Panc1 (cell line): ENCODE measurements around the gene MYH14. TPM values are rescaled to one million over a fixed set of nuclear protein-coding genes. Genes with fewer than 3 reads are reported as not detected.

ENCODE experiments used
- ATAC-seq: fragments of 200-7000 bp; cut with Tn5 transposase; 2 replicates; pipeline ENCODE4 v1.9.1; 2020; ENCODE audit warnings: mild to moderate bottlenecking, moderate library complexity
- BruUV-seq: library from RNA; stranded (reverse); fragments of 400-500 nt; replicated peaks from 2 replicates; lab custom pipeline; 2021; lab: Mats Ljungman, UMichigan
- CTCF ChIA-PET: fragments of 300-600 bp; sonication (Branson Sonifier 250); formaldehyde crosslinking; loops from one replicate; lab custom pipeline; 2022; ENCODE audit warnings: antibody characterized with exemption; lab: Charles Lee
- POLR2A ChIA-PET: fragments of 300-600 bp; sonication (Branson Sonifier 250); formaldehyde crosslinking; loops from one replicate; lab custom pipeline; 2022; ENCODE audit warnings: antibody characterized with exemption; lab: Charles Lee
- DNase-seq: peaks from one replicate; pipeline ENCODE4 v3.0.0-alpha.2; 2010; ENCODE audit warnings: low read depth, low spot score
- H3K27ac ChIP-seq: 2 replicates; pipeline ENCODE4 v1.5.1; 2011; ENCODE audit warnings: mild to moderate bottlenecking, low read length, inconsistent platforms
- H3K27me3 ChIP-seq: fragments of 200-500 bp; sonication (Bioruptor generic); 2 replicates; pipeline ENCODE4 v1.6.0; 2014; ENCODE audit warnings: low read length, inconsistent platforms; ENCODE audit not compliant: control insufficient read depth, insufficient read depth
- H3K36me3 ChIP-seq: fragments of 200-500 bp; sonication (Bioruptor generic); 2 replicates; pipeline ENCODE4 v1.5.1; 2014; ENCODE audit warnings: inconsistent platforms, mild to moderate bottlenecking, low read length, moderate library complexity; ENCODE audit not compliant: control insufficient read depth, insufficient read depth
- H3K4me1 ChIP-seq: 2 replicates; pipeline ENCODE4 v1.5.1; 2011; ENCODE audit warnings: inconsistent platforms, mild to moderate bottlenecking, low read length, moderate library complexity; ENCODE audit not compliant: control insufficient read depth, insufficient read depth
- H3K4me3 ChIP-seq, 2 experiments: 2 replicates each; pipeline ENCODE4 v1.5.1; 2011 to 2012; ENCODE audit warnings: low read depth in 2 of 2, low read length in 2 of 2, mild to moderate bottlenecking in 2 of 2, inconsistent platforms in 1 of 2, moderate library complexity in 1 of 2
- H3K9me3 ChIP-seq: fragments of 200-500 bp; sonication (Bioruptor generic); 2 replicates; pipeline ENCODE4 v1.5.1; 2014; ENCODE audit warnings: low read depth, mild to moderate bottlenecking, inconsistent platforms, low read length, moderate library complexity; ENCODE audit not compliant: control insufficient read depth, insufficient read depth
- POLR2AphosphoS5 ChIP-seq: IDR thresholded peaks from 2 replicates; pipeline ENCODE4 v1.6.1; 2012; ENCODE audit warnings: mild to moderate bottlenecking, low read depth, low read length, moderate library complexity
- SIN3A ChIP-seq: IDR thresholded peaks from 2 replicates; pipeline ENCODE4 v1.6.1; 2012; ENCODE audit warnings: low read depth, mild to moderate bottlenecking, low read length, moderate library complexity, borderline replicate concordance; ENCODE audit not compliant: insufficient read depth
- TCF7L2 ChIP-seq: IDR thresholded peaks from 2 replicates; pipeline ENCODE4 v1.6.1; 2011; ENCODE audit warnings: mild to moderate bottlenecking, low read depth, low read length, inconsistent platforms
- in situ Hi-C: cut with HindIII; loops from 2 replicates; pipeline ENCODE4 v1.10.0; 2016; ENCODE audit warnings: low sequenced_read_pairs, low pct_unique_long_range_greater_than_20kb
- intact Hi-C: fragments of 100-400 bp; cut with micrococcal nuclease; formaldehyde crosslinking; loops from one replicate; pipeline ENCODE4 v1.10.0; 2022; ENCODE audit not compliant: unreplicated experiment
- total RNA-seq: library from RNA; stranded (reverse); gene quantifications from one replicate; pipeline ENCODE4 v1.2.1, GENCODE V29; 2021; ENCODE audit not compliant: unreplicated experiment
- TF ChIP-seq, protein P1 (sequence below): fragments of 450-650 bp; IDR thresholded peaks from 2 replicates; pipeline ENCODE4 v1.5.1; 2017; ENCODE audit warnings: mild to moderate bottlenecking
- TF ChIP-seq, protein P2 (sequence below), 2 experiments: IDR thresholded peaks; 2 replicates each; pipeline ENCODE4 v1.6.1; 2011 to 2012; ENCODE audit warnings: low read depth in 2 of 2, control low read depth in 1 of 2, low read length in 1 of 2, mild to moderate bottlenecking in 1 of 2, moderate library complexity in 1 of 2; ENCODE audit not compliant: insufficient read depth in 1 of 2

Gene MYH14
- total RNA-seq, 1 experiment from 2014 or later, result 23.8 TPM

- CTCF ChIA-PET, result interaction anchor here (0.8 to 1.5 kb wide), 2 partner anchors 12 to 75 kb away, joined by 3 to 8 read pairs; no protein-coding TSS in a partner anchor
- POLR2A ChIA-PET, result no interaction called here
- no peak for DNase-seq
- ATAC-seq, result no peak
- TF ChIP-seq SIN3A (no peak), TCF7L2 (no peak), POLR2AphosphoS5 (no peak)
- TF ChIP-seq, protein P1, sequence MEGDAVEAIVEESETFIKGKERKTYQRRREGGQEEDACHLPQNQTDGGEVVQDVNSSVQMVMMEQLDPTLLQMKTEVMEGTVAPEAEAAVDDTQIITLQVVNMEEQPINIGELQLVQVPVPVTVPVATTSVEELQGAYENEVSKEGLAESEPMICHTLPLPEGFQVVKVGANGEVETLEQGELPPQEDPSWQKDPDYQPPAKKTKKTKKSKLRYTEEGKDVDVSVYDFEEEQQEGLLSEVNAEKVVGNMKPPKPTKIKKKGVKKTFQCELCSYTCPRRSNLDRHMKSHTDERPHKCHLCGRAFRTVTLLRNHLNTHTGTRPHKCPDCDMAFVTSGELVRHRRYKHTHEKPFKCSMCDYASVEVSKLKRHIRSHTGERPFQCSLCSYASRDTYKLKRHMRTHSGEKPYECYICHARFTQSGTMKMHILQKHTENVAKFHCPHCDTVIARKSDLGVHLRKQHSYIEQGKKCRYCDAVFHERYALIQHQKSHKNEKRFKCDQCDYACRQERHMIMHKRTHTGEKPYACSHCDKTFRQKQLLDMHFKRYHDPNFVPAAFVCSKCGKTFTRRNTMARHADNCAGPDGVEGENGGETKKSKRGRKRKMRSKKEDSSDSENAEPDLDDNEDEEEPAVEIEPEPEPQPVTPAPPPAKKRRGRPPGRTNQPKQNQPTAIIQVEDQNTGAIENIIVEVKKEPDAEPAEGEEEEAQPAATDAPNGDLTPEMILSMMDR, result no peak
- TF ChIP-seq, protein P2, sequence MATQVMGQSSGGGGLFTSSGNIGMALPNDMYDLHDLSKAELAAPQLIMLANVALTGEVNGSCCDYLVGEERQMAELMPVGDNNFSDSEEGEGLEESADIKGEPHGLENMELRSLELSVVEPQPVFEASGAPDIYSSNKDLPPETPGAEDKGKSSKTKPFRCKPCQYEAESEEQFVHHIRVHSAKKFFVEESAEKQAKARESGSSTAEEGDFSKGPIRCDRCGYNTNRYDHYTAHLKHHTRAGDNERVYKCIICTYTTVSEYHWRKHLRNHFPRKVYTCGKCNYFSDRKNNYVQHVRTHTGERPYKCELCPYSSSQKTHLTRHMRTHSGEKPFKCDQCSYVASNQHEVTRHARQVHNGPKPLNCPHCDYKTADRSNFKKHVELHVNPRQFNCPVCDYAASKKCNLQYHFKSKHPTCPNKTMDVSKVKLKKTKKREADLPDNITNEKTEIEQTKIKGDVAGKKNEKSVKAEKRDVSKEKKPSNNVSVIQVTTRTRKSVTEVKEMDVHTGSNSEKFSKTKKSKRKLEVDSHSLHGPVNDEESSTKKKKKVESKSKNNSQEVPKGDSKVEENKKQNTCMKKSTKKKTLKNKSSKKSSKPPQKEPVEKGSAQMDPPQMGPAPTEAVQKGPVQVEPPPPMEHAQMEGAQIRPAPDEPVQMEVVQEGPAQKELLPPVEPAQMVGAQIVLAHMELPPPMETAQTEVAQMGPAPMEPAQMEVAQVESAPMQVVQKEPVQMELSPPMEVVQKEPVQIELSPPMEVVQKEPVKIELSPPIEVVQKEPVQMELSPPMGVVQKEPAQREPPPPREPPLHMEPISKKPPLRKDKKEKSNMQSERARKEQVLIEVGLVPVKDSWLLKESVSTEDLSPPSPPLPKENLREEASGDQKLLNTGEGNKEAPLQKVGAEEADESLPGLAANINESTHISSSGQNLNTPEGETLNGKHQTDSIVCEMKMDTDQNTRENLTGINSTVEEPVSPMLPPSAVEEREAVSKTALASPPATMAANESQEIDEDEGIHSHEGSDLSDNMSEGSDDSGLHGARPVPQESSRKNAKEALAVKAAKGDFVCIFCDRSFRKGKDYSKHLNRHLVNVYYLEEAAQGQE (IDR thresholded peaks at IDR 0.05; ENCODE audit: insufficient read depth in 1 of 2, low read depth in 2 of 2, low read length in 1 of 2), result no peak
- Histone ChIP-seq H3K9me3 (no peaks in the 10 kb centered on the region), H3K27me3 (no peaks in the 10 kb centered on the region), H3K4me3 (no peak overlapping the region), H3K36me3 (no peaks in the 10 kb centered on the region), H3K27ac (no peak overlapping the region), H3K4me1 (peaks cover 11% of the 10 kb centered on the region)
- intact Hi-C loops, result no loop called here
- in situ Hi-C loops, result no loop called here
- BruUV-seq, result no TSS peak
Measured at GRCh38 chr19:50327461-50328223, 124.2 kb downstream of the MYH14 start.

DNA sequence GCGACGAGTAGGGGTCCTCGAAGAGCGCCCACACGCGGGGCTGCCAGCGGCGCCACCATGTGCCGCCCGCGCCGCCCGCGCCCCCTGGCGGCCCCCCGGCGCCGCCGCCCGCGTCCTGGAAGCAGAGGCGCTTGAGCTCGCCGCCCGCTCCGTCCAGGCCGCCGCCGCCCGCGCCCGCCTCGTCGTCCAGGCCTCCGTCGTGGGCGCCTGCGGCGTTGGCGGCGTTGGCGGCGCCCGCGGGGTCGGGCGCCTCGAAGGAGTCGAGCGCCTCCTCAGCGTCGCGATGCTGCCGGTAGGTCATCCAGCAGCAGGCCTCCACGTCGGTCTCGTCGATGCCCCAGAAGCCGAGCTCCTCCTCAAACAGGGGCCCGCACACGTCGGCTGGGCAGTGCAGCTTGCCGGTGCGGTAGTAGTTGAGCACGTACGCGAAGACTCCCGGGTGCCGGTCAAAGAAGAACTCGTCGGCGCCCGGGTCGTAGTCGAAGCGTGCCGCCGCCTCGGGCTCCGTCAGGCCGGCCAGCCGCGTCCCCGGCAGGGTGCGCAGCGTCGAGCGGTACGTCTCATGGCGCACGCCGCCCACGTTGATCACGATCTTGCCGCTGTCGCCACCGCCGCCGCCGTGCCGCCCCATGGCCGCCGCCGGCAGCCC, 124.9 kb downstream of the MYH14 start:
- peaks cover 12% of the 10 kb centered on the region for H3K4me1 ChIP-seq
- H3K36me3 ChIP-seq, result no peaks in the 10 kb centered on the region
- in situ Hi-C loops (no loop called here), intact Hi-C loops (no loop called here)
- no peaks in the 10 kb centered on the region for H3K9me3 ChIP-seq
- no peak overlapping the region for H3K27ac ChIP-seq
- ChIA-PET CTCF (interaction anchor here (0.6 to 1.5 kb wide), 3 partner anchors 12 to 1350 kb away, joined by 3 to 10 read pairs (median 8); no protein-coding TSS in a partner anchor), POLR2A (interaction anchor here (0.6 to 1.2 kb wide), 3 partner anchors 10 to 365 kb away, joined by 5 to 10 read pairs (median 7); no protein-coding TSS in a partner anchor)
- ATAC-seq (no peak), DNase-seq (no peak)
- no TSS peak for BruUV-seq
- no peak for TF ChIP-seq SIN3A
- TF ChIP-seq, protein P1, result peak; percentile 87
- no peaks in the 10 kb centered on the region for H3K27me3 ChIP-seq
- H3K4me3 ChIP-seq, result peak overlapping the region; percentile 41 to 42; a peak in 3 of 4 replicates
